ENCODE measurements around the gene USP48.
"Not testable (repeated sequence)": the region's sequence is repeated elsewhere in the genome, so short reads cannot be mapped to it uniquely, and the experiment has no call there.

USP48 gene

DNA sequence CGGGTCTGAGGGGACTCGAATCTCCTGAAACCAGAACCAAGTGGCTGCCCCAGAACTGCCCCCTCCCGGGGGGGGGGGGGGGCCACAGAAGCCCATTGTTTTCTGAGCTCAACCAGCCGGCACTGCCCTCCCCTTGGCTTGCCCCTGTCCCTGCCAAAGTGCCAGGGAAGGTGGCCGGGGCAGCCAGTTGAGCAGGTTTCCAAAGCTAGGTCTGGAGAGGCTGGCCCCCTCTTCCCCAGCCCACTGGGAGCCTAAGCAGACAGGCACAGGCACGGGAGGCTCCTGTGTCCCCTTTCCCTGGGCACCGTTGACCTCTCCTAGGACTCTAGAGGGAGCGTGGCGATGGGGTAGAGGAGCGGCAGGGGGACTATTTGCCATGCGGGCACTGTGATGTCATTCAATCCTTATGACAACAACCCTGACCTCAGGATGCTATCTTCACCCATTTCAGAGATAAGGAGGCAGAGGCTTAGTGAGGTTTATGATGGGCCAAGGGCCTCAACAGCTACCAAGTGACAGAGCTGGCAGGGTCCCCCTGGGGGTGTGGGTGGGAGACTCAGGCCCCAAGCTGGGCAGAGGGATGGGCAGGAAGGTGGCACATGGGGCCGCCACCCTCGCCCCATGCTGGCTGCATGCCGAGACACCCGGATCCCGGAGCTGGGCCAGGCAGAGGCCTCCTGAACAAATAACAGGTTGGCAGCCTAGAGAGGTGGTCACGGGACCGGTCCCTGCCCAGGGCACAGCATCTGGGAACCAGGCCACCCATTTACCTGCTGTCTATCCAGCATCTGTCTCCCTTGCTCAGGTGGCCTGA lies 148.8 kb downstream of the USP48 start:
- FAIRE-seq = no peak

GRCh38 chr1:21633141-21633755 lies 149.7 kb downstream of the USP48 start:
- no peak for FAIRE-seq

DNA sequence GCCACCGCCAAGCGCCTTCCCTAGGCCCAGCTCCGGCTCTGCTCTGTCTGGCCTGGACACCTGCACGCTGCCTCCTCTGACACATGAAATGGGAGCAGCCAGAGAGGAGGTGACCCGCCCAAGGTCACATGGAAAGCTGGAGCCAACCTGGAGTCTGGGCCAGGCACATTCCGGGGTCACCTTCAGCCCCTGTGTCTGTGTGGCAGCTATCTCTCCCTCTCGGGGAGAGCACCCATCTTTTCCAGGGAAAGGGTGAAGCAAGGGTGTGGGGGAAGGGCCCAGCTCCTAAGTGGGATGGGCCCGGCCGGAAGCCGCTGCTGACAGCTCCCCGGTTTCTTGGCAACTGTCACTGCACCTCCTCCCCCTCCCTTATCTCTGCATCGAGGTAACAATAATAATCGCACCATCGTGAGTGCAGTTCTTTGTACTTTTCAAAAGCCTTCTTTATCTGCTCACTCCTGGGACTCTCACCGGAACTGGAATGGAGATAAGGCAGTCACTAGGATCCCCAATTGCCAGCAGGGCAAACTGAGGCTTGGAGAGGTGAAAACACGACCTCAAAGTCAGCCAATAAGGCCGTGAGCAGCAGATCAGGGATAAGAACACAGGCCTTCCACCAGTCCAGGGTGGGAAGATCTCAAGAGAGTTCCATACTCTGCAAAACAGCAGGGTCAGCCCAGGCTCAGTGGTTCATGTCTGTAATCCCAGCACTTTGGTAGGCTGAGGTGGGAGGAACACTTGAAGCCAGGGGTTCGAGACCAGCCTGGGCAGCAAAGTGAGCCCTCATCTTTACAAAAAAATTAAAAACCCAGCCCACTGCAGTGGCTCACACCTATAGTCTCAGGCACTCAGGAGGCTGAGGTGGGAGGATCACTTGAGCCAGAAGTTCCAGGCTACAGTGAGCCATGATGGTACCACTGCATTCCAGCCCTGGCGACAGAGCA lies 150.7 kb downstream of the USP48 start:
- FAIRE-seq = no peak

DNA sequence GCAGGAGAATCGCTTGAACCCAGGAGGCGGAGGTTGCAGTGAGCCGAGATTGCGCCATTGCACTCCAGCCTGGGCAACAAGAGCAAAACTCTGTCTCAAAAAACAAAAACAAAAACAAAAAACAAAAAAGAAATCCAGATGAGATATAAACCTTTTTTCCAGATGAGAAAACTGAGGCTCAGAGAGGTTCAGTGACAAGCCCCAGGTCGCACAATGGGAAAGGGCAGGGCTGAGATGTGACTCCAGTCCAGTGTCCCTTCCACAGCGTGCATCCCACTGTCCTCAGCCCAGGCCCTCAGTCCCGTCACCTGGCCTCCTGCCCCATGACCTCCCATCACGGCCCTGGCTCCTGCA lies 151.4 kb downstream of the USP48 start:
- not testable (repeated sequence) for FAIRE-seq

GRCh38 chr1:21630571-21631343 lies 152.2 kb downstream of the USP48 start:
- FAIRE-seq = no peak

DNA sequence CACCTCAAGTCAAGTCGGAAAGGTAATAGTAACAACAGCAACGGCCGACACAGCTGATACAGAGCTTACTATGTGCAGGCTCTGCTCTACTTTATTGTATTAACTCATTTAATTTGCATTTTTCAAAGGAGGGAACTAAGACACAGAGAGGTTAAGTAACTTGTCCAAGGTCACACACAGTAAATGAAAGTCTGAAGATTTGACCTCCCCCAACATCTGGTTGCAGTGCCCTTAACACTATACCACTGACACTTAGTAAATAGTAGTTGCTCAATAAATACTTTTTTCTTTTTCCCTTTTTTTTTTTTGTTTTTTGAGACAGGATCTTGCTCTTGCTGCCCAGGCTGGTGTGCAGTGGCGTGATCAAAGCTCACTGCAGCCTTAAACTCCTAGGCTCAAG lies 153.0 kb downstream of the USP48 start:
- FAIRE-seq = no peak

DNA sequence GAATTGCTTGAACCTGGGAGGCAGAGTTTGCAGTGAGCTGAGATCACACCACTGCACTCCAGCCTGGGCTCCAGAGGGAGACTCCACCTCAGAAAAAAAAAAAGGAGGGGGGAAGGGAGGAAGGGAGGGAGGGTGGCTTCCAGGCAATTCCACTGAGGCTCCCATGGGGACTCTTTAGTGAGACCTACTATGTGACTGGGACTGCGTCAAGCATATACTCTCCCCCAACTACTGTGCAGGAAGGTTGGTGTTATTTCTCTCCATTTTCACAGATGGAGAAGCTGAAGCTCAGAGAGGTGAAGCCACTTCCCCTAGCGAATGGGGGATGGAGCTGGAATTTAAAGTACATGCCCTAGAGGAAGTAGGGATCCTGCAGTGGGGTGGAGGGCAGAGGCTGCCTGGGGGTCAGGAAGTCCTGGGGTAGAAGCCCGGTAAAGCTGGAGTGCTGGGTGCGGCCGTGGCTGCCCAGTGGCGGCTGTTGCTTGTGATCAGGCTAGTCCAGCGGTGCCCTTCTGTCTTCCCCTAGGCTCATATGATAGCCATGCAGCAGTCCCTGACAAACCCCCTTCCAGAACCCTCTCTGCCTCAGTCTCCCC lies 154.1 kb downstream of the USP48 start:
- no peak for FAIRE-seq

Measured in colon (tissue), 2 donors.